ENCODE results near the gene AFDN.

DNA sequence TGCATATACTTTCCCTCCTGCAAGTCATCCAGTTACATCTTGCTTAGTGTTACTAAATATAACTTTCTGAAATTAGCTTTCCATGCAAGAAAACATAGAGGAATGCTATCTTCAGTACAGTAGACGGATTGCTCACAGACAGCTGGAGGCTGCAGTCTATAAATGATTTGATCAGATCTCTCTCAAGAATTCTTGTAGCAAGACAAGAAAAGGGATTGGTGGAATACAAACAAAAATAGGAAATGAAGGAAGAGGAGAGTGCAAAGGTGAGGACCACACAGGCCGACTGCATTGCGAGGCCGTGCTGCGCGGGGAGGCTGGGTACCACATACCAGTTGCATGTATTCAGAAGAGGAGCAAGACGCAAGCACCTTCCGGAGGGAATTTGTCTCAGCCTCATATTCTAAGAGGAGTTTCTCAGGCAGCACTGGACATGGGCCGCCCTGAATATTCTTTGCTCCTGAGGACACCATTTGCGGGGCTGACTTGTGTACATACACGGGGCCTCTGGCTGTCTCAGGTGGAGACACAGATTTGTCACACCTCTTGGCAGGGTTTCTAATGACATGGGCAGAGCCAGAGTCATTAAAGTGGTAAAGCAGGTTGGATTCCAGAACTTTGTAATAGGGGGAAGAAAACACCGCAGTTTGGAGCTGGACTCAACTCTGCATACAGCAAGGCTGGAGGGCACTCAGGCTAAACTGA is 148.1 kb downstream of the AFDN start:
- TF ChIP-seq POLR2A (IDR thresholded peaks at IDR 0.05; ENCODE audit: extremely low read depth, insufficient read length) (no peak), MYC (IDR thresholded peaks at IDR 0.05; ENCODE audit: low read depth, low read length) (no peak)
- TF ChIP-seq, protein P1, sequence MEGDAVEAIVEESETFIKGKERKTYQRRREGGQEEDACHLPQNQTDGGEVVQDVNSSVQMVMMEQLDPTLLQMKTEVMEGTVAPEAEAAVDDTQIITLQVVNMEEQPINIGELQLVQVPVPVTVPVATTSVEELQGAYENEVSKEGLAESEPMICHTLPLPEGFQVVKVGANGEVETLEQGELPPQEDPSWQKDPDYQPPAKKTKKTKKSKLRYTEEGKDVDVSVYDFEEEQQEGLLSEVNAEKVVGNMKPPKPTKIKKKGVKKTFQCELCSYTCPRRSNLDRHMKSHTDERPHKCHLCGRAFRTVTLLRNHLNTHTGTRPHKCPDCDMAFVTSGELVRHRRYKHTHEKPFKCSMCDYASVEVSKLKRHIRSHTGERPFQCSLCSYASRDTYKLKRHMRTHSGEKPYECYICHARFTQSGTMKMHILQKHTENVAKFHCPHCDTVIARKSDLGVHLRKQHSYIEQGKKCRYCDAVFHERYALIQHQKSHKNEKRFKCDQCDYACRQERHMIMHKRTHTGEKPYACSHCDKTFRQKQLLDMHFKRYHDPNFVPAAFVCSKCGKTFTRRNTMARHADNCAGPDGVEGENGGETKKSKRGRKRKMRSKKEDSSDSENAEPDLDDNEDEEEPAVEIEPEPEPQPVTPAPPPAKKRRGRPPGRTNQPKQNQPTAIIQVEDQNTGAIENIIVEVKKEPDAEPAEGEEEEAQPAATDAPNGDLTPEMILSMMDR (IDR thresholded peaks at IDR 0.05; ENCODE audit: low read depth, low read length) = no peak
- TF ChIP-seq, protein P2, sequence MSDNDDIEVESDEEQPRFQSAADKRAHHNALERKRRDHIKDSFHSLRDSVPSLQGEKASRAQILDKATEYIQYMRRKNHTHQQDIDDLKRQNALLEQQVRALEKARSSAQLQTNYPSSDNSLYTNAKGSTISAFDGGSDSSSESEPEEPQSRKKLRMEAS (IDR thresholded peaks at IDR 0.05; ENCODE audit: low read depth, low read length) = no peak
